Karpas-422 (cell line): ENCODE measurements around the gene SLC17A4. TPM values are rescaled to one million over a fixed set of nuclear protein-coding genes. Genes with fewer than 3 reads are reported as not detected.

ENCODE experiments used
- DNase-seq: peaks from one replicate; pipeline ENCODE4 v3.0.0-alpha.2; 2015
- H2AFZ ChIP-seq: fragments of 200-600 bp; sonication (generic); 2 replicates; pipeline ENCODE4 v1.6.1; 2014; ENCODE audit warnings: antibody characterized with exemption, low read length, mixed read lengths
- H3K27ac ChIP-seq: fragments of 200-600 bp; sonication (generic); 2 replicates; pipeline ENCODE4 v1.5.1; 2014; ENCODE audit warnings: mild to moderate bottlenecking, low read length, moderate library complexity
- H3K27me3 ChIP-seq: fragments of 200-600 bp; sonication (generic); 2 replicates; pipeline ENCODE4 v1.6.1; 2014; ENCODE audit warnings: low read length, mixed read lengths
- H3K36me3 ChIP-seq: fragments of 200-600 bp; sonication (generic); 2 replicates; pipeline ENCODE4 v1.6.1; 2014; ENCODE audit warnings: low read length, mixed read lengths; ENCODE audit not compliant: insufficient read depth
- H3K4me1 ChIP-seq: fragments of 200-600 bp; sonication (generic); 2 replicates; pipeline ENCODE4 v1.6.1; 2014; ENCODE audit warnings: mild to moderate bottlenecking, low read length, mixed read lengths
- H3K4me2 ChIP-seq: fragments of 200-600 bp; sonication (generic); 2 replicates; pipeline ENCODE4 v1.6.1; 2014; ENCODE audit warnings: low read length, low read depth, mild to moderate bottlenecking; ENCODE audit not compliant: poor library complexity, severe bottlenecking
- H3K4me3 ChIP-seq: fragments of 200-600 bp; sonication (generic); 2 replicates; pipeline ENCODE4 v1.5.1; 2014; ENCODE audit warnings: mild to moderate bottlenecking, antibody characterized with exemption, low read length, mixed read lengths
- H3K79me2 ChIP-seq: fragments of 200-600 bp; sonication (generic); 2 replicates; pipeline ENCODE4 v1.6.1; 2014; ENCODE audit warnings: mild to moderate bottlenecking, low read length, mixed read lengths
- H3K9ac ChIP-seq: fragments of 200-600 bp; sonication (generic); 2 replicates; pipeline ENCODE4 v1.6.0; 2014; ENCODE audit warnings: low read length
- H3K9me2 ChIP-seq: fragments of 200-600 bp; sonication (generic), shearing (Covaris generic); replicated peaks from 2 replicates; pipeline ENCODE4 v1.6.0; 2014; ENCODE audit warnings: mild to moderate bottlenecking, low read length, moderate library complexity; ENCODE audit not compliant: insufficient read depth
- H3K9me3 ChIP-seq: fragments of 300-700, 200-600 bp; sonication (generic); 2 replicates; pipeline ENCODE4 v1.6.1; 2014; ENCODE audit warnings: low read length, mixed read lengths
- H4K20me1 ChIP-seq: fragments of 200-600 bp; sonication (generic); 2 replicates; pipeline ENCODE4 v1.6.1; 2014; ENCODE audit warnings: mild to moderate bottlenecking, antibody characterized with exemption, low read length, low read depth; ENCODE audit not compliant: insufficient read depth
- total RNA-seq: library from RNA; depleted of rRNA; stranded (reverse); fragments of >200 nt; shearing (Covaris generic); gene quantifications from 2 replicates; pipeline ENCODE4 v1.2.3, GENCODE V29; 2014; ENCODE audit warnings: low replicate concordance; rRNA removed

Gene SLC17A4
- total RNA-seq, 1 experiment from 2014 or later, result not detected

GRCh38 chr6:25801436-25801835, 46.9 kb downstream of the SLC17A4 start:
- no peak overlapping the region for H3K4me3 ChIP-seq
- no peaks in the 10 kb centered on the region for H3K9me2 ChIP-seq
- H3K4me1 ChIP-seq, result no peaks in the 10 kb centered on the region
- no peak overlapping the region for H2AFZ ChIP-seq
- no peak overlapping the region for H3K9ac ChIP-seq
- H3K27ac ChIP-seq, result no peak overlapping the region
- no peaks in the 10 kb centered on the region for H3K79me2 ChIP-seq
- no peaks in the 10 kb centered on the region for H3K27me3 ChIP-seq
- H3K36me3 ChIP-seq, result no peaks in the 10 kb centered on the region
- no peak overlapping the region for H3K4me2 ChIP-seq
- no peaks in the 10 kb centered on the region for H3K9me3 ChIP-seq
- DNase-seq, result no peak
- H4K20me1 ChIP-seq, result no peaks in the 10 kb centered on the region

- H2AFZ ChIP-seq, result no peak overlapping the region
- no peak overlapping the region for H3K27ac ChIP-seq
- no peak overlapping the region for H3K4me3 ChIP-seq
- DNase-seq, result no peak
- no peak overlapping the region for H3K9ac ChIP-seq
- H3K27me3 ChIP-seq, result no peaks in the 10 kb centered on the region
- H3K4me2 ChIP-seq, result no peak overlapping the region
- H3K79me2 ChIP-seq, result no peaks in the 10 kb centered on the region
- H3K36me3 ChIP-seq, result no peaks in the 10 kb centered on the region
- no peaks in the 10 kb centered on the region for H4K20me1 ChIP-seq
- H3K9me2 ChIP-seq, result no peaks in the 10 kb centered on the region
- no peaks in the 10 kb centered on the region for H3K4me1 ChIP-seq
- H3K9me3 ChIP-seq, result no peaks in the 10 kb centered on the region
These were observed 50.3 kb downstream of the SLC17A4 start for GRCh38 chr6:25804804-25805203.

GRCh38 chr6:25815194-25815593, 60.7 kb downstream of the SLC17A4 start:
- H3K9ac ChIP-seq, result no peak overlapping the region
- no peaks in the 10 kb centered on the region for H3K36me3 ChIP-seq
- H3K9me3 ChIP-seq, result no peaks in the 10 kb centered on the region
- no peaks in the 10 kb centered on the region for H3K4me1 ChIP-seq
- no peaks in the 10 kb centered on the region for H3K79me2 ChIP-seq
- H3K4me3 ChIP-seq, result no peak overlapping the region
- no peak for DNase-seq
- no peak overlapping the region for H3K4me2 ChIP-seq
- H2AFZ ChIP-seq, result no peak overlapping the region
- H4K20me1 ChIP-seq, result no peaks in the 10 kb centered on the region
- H3K27me3 ChIP-seq, result no peaks in the 10 kb centered on the region
- no peak overlapping the region for H3K27ac ChIP-seq
- H3K9me2 ChIP-seq, result no peaks in the 10 kb centered on the region

- H3K4me2 ChIP-seq, result no peak overlapping the region
- H3K9ac ChIP-seq, result no peak overlapping the region
- no peaks in the 10 kb centered on the region for H4K20me1 ChIP-seq
- DNase-seq, result no peak
- H3K4me1 ChIP-seq, result no peaks in the 10 kb centered on the region
- H2AFZ ChIP-seq, result no peak overlapping the region
- H3K9me2 ChIP-seq, result no peaks in the 10 kb centered on the region
- H3K4me3 ChIP-seq, result no peak overlapping the region
- H3K27me3 ChIP-seq, result no peaks in the 10 kb centered on the region
- no peaks in the 10 kb centered on the region for H3K9me3 ChIP-seq
- H3K36me3 ChIP-seq, result no peaks in the 10 kb centered on the region
- no peaks in the 10 kb centered on the region for H3K79me2 ChIP-seq
- no peak overlapping the region for H3K27ac ChIP-seq
These were observed 61.7 kb downstream of the SLC17A4 start for GRCh38 chr6:25816252-25816651.

GRCh38 chr6:25821341-25821740, 66.8 kb downstream of the SLC17A4 start:
- H3K9ac ChIP-seq, result no peak overlapping the region
- no peaks in the 10 kb centered on the region for H3K27me3 ChIP-seq
- no peaks in the 10 kb centered on the region for H3K36me3 ChIP-seq
- H3K27ac ChIP-seq, result no peak overlapping the region
- no peak for DNase-seq
- H3K79me2 ChIP-seq, result no peaks in the 10 kb centered on the region
- H3K4me1 ChIP-seq, result no peaks in the 10 kb centered on the region
- H3K9me3 ChIP-seq, result no peaks in the 10 kb centered on the region
- H3K4me3 ChIP-seq, result no peak overlapping the region
- H3K9me2 ChIP-seq, result no peaks in the 10 kb centered on the region
- no peak overlapping the region for H2AFZ ChIP-seq
- no peak overlapping the region for H3K4me2 ChIP-seq
- H4K20me1 ChIP-seq, result no peaks in the 10 kb centered on the region

GRCh38 chr6:25829375-25829774, 74.8 kb downstream of the SLC17A4 start:
- no peaks in the 10 kb centered on the region for H3K9me2 ChIP-seq
- H3K27me3 ChIP-seq, result no peaks in the 10 kb centered on the region
- no peaks in the 10 kb centered on the region for H3K4me1 ChIP-seq
- no peaks in the 10 kb centered on the region for H3K79me2 ChIP-seq
- no peak overlapping the region for H2AFZ ChIP-seq
- H4K20me1 ChIP-seq, result no peaks in the 10 kb centered on the region
- no peak overlapping the region for H3K4me3 ChIP-seq
- H3K9me3 ChIP-seq, result no peaks in the 10 kb centered on the region
- no peak overlapping the region for H3K4me2 ChIP-seq
- no peaks in the 10 kb centered on the region for H3K36me3 ChIP-seq
- no peak for DNase-seq
- no peak overlapping the region for H3K9ac ChIP-seq
- H3K27ac ChIP-seq, result no peak overlapping the region

GRCh38 chr6:25830458-25830857, 75.9 kb downstream of the SLC17A4 start:
- Histone ChIP-seq H4K20me1 (no peaks in the 10 kb centered on the region), H3K27ac (no peak overlapping the region), H3K79me2 (no peaks in the 10 kb centered on the region), H3K9ac (no peak overlapping the region), H3K4me3 (no peak overlapping the region), H3K36me3 (no peaks in the 10 kb centered on the region), H2AFZ (no peak overlapping the region), H3K27me3 (no peaks in the 10 kb centered on the region), H3K4me2 (no peak overlapping the region), H3K9me3 (no peaks in the 10 kb centered on the region), H3K9me2 (no peaks in the 10 kb centered on the region), H3K4me1 (no peaks in the 10 kb centered on the region)
- DNase-seq, result no peak

Other genes with a start within 250 kb of the SLC17A4 start
- gene SCGN, start 102.5 kb upstream of the SLC17A4 start, total RNA-seq, result not detected in 2 replicates
- gene SLC17A1, start 77.3 kb downstream of the SLC17A4 start, total RNA-seq, result not detected in 2 replicates
- not detected in 2 replicates for gene SLC17A3, start 119.5 kb downstream of the SLC17A4 start, total RNA-seq
- gene SLC17A2, start 175.9 kb downstream of the SLC17A4 start, total RNA-seq, result not detected in 2 replicates
- gene TRIM38, start 208.1 kb downstream of the SLC17A4 start, total RNA-seq, result 17.0 and 19.3 TPM in 2 replicates